ENCODE results near the gene ACP2. TPM values are rescaled to one million over a fixed set of nuclear protein-coding genes. Genes with fewer than 3 reads are reported as not detected.
A peak's percentile ranks its signal among the peaks of the same experiment; 100 is the strongest.

Gene ACP2
- total RNA-seq, 3 donors from 2014 or later = 39.7 to 45.2 (median 41.9) TPM

DNA sequence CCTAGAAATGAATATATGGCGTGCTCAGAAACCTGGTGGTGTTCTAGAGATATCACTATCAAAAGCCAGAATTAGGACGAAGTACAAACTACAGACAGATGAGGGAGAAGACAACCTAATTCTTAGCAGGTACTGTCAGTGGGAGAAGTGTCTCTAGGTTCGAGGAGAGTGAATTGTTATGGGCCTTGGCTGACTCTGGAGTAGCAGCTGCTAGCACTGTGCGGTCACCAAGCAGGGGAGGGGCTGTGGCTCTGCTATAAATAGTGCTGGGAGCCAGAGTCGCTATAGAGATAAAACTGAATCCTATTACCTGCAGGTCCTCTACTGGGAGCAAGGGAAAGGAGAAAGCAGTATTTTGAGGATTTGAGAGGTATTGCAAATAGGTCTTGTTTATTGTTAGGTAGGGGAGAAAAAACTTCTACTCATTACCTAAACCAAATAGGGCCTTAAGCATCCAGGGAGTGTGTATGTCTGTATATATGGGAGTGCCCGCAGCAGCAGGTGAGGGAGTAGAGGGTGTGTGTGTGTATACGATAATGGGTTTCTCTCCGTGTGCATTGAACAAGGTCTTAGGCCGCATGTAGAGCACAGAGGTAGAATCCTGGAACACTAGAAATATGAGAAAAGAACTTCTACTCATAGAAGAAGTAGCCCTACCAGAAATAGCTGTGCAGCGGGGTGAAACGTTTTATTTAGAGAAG is 23.5 kb upstream of the ACP2 start:
- no peaks in the 10 kb centered on the region for H3K27me3 ChIP-seq
- TF ChIP-seq POLR2A (IDR thresholded peaks at IDR 0.05) (no peak), POLR2AphosphoS5 (IDR thresholded peaks at IDR 0.05) (no peak)
- intact Hi-C loops (cut with DNase I; ENCODE audit: low total_unique reads) = no loop called here
- H3K27ac ChIP-seq = no peak overlapping the region
- H3K36me3 ChIP-seq = peaks cover 12% of the 10 kb centered on the region
- H3K9me3 ChIP-seq = no peaks in the 10 kb centered on the region
- no peak overlapping the region for H3K4me3 ChIP-seq
- no peak for DNase-seq (ENCODE audit: low spot score in 2 of 2)
- peaks cover 3 to 14% of the 10 kb centered on the region in 2 donors for H3K4me1 ChIP-seq

DNA sequence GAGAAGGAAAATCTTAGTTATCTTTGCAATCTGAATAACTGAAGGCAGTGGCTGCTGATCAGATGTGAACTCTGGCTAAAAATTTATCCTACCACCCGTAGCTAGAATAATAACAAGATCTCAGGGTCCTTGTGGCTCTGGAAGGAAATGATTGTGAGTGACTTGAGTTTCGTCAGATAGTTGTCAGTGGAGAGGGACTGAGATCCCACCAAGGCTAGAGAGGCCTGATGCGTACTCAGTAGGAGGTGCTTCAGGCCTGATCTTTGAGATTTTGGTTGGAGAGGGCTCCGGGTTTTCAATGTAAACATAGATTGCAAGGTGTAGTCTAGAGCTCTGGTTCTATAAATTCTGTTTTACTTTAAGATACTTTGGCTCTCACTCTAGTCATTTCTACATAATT is 22.7 kb upstream of the ACP2 start:
- Histone ChIP-seq H3K27ac (peak overlapping the region in 1 of 2 donors; percentile 23), H3K9me3 (no peaks in the 10 kb centered on the region), H3K4me1 (peaks cover 3 to 14% of the 10 kb centered on the region in 2 donors), H3K36me3 (peaks cover 7% of the 10 kb centered on the region), H3K4me3 (peak overlapping the region; percentile 82 to 95 (median 93)), H3K27me3 (no peaks in the 10 kb centered on the region)
- DNase-seq (ENCODE audit: low spot score in 2 of 2) = no peak
- TF ChIP-seq, protein P1, sequence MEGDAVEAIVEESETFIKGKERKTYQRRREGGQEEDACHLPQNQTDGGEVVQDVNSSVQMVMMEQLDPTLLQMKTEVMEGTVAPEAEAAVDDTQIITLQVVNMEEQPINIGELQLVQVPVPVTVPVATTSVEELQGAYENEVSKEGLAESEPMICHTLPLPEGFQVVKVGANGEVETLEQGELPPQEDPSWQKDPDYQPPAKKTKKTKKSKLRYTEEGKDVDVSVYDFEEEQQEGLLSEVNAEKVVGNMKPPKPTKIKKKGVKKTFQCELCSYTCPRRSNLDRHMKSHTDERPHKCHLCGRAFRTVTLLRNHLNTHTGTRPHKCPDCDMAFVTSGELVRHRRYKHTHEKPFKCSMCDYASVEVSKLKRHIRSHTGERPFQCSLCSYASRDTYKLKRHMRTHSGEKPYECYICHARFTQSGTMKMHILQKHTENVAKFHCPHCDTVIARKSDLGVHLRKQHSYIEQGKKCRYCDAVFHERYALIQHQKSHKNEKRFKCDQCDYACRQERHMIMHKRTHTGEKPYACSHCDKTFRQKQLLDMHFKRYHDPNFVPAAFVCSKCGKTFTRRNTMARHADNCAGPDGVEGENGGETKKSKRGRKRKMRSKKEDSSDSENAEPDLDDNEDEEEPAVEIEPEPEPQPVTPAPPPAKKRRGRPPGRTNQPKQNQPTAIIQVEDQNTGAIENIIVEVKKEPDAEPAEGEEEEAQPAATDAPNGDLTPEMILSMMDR (IDR thresholded peaks at IDR 0.05) = no peak
- TF ChIP-seq POLR2A (IDR thresholded peaks at IDR 0.05) (no peak), POLR2AphosphoS5 (IDR thresholded peaks at IDR 0.05) (no peak)
- intact Hi-C loops (cut with DNase I; ENCODE audit: low total_unique reads) = no loop called here

GRCh38 chr11:47270331-47271271 is 22.0 kb upstream of the ACP2 start:
- no peak for TF ChIP-seq POLR2AphosphoS5 (IDR thresholded peaks at IDR 0.05)
- TF ChIP-seq, protein P1 (IDR thresholded peaks at IDR 0.05) = no peak
- no peak for TF ChIP-seq POLR2A (IDR thresholded peaks at IDR 0.05)
- Histone ChIP-seq H3K36me3 (peaks cover 7% of the 10 kb centered on the region), H3K4me3 (peak overlapping the region; percentile 82 to 95 (median 93)), H3K27ac (peak overlapping the region; percentile 88 to 96), H3K27me3 (no peaks in the 10 kb centered on the region), H3K4me1 (peaks cover 3 to 14% of the 10 kb centered on the region in 2 donors), H3K9me3 (no peaks in the 10 kb centered on the region)
- no peak for DNase-seq (ENCODE audit: low spot score in 2 of 2)
- intact Hi-C loops (cut with DNase I; ENCODE audit: low total_unique reads) = no loop called here

DNA sequence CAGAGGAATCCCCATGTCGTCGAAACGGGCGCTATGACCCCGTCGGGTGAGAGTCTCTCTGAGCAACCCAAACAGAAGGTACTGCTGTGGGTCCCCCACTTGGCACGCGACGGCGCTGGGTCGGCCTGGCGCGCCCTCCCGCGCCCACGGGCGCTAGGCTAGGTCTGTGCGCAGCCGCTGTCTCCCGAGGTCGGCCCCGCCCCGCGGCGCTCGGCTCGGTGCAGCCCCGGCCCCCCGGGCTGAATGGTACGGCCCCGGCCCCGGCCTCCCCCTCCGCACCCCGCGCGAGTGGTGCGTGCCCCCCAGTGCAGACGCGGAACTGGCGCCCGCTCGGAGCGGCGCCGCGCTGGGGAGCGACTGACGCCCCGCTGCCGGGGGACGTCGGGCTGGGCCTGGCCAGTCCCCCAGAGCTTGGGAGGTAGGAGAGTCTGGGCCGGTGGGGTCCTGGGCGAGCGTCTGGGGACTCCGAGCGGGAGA is 21.3 kb upstream of the ACP2 start, which contains the start of gene MADD:
Gene MADD, plus strand, starts transcription at position 305 of the 477 bp plus-strand sequence.
- peak within 1 kb of the TSS; percentile 82 to 95 (median 93) for H3K4me3 ChIP-seq
- intact Hi-C loops (cut with DNase I; ENCODE audit: low total_unique reads) = no loop called here

More for the DNA sequence above, 21.3 kb upstream of the ACP2 start, which contains the start of gene MADD:
- H3K27me3 ChIP-seq = no peaks in the 10 kb centered on the region
- peaks cover 3 to 14% of the 10 kb centered on the region in 2 donors for H3K4me1 ChIP-seq
- no peaks in the 10 kb centered on the region for H3K9me3 ChIP-seq
- peak in 2 of 3 donors; percentile 18 to 49 for TF ChIP-seq POLR2AphosphoS5 (IDR thresholded peaks at IDR 0.05)
- TF ChIP-seq, protein P1 (IDR thresholded peaks at IDR 0.05) = no peak
- peak within 1 kb of the TSS; percentile 88 to 96 for H3K27ac ChIP-seq
- peaks cover 4% of the 10 kb centered on the region for H3K36me3 ChIP-seq
- peak; percentile 68 to 76 for DNase-seq (ENCODE audit: low spot score in 2 of 2)
